ENCODE results near the gene HLTF.

DNA sequence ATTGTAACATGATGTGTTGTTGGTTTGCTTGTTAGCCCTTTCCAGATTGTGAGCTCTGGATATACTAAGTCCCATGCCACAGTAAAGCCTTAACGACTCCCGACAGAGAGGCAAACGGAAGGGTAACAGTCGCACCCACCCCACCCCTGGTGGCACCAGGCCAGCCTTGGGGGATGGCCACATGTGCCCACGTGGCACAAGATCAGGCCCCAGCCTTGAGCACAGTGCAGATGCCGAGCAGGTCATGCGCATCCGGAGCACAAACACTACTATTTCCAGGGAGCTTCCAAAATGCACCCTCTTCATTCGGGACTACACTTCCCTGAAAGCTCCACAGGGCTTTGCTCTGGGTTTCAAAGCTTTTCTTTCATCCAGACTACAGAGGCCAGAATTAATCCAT is 32.4 kb upstream of the HLTF start:
- TF ChIP-seq POLR2A (IDR thresholded peaks at IDR 0.05; ENCODE audit: low read length), result no peak
- no peak for TF ChIP-seq GATA1 (IDR thresholded peaks at IDR 0.05; ENCODE audit: low read depth, low read length)

Measured in erythroblast (primary cell).